Islet precursor cell (in vitro differentiated cells): Measurements from ENCODE around the gene KCNJ6.
"Not testable (repeated sequence)": the region's sequence is repeated elsewhere in the genome, so short reads cannot be mapped to it uniquely, and the experiment has no call there.

ENCODE experiments used
- DNase-seq: peaks from one replicate; pipeline ENCODE4 v3.0.0-alpha.2; 2018

Gene KCNJ6

DNA sequence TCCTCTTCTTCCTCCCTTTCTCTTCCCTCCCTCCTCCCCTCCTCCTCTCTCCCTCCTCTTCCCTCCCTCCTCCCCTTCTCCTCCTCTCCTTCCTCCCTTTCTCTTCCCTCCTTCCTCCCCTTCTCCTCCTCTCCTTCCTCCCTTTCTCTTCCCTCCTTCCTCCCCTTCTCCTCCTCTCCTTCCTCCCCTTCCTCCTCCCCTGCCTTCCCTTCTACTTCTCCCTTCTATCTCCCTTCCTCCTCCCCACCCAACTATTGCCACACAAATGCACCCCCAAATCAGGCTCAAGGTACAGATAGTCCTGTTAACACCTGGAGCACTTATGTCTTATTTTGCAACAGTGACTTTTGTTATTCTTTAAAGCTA is 203.7 kb downstream of the KCNJ6 start:
- not testable (repeated sequence) for DNase-seq

DNA sequence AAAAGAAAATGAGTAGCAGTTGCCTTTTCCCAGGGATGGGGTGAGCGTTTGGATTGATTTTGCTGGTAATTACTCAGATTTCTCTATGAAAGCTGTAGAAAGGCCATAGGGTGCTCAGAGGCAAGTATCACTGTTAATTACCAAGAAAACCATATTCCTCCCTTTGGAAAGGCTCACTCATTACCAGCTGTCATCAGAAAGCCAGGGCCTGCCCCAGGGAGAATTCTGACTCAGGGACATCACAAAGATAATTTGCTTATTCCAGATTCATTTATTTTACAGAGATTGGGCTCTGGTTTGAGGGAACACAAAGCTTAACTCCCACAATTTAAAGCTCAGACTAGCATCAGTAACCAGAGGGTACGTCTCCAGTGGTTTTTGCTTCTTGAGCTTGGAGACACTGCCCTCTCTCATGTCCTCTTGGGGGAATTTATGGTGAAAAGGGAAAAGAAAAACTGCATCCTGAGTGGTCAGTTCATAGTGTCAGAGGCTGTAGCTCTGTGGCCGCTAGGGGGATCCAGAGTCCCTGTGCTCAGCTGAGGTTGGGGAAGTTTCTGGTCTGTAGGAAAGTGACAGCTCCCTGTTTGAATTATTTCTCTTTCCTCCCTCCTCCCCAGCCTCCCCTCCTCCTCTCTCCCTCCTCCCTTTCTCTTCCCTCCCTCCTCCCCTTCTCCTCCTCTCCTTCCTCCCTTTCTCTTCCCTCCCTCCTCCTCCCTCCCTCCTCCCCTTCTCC is 204.3 kb downstream of the KCNJ6 start:
- peak; percentile 82 for DNase-seq

DNA sequence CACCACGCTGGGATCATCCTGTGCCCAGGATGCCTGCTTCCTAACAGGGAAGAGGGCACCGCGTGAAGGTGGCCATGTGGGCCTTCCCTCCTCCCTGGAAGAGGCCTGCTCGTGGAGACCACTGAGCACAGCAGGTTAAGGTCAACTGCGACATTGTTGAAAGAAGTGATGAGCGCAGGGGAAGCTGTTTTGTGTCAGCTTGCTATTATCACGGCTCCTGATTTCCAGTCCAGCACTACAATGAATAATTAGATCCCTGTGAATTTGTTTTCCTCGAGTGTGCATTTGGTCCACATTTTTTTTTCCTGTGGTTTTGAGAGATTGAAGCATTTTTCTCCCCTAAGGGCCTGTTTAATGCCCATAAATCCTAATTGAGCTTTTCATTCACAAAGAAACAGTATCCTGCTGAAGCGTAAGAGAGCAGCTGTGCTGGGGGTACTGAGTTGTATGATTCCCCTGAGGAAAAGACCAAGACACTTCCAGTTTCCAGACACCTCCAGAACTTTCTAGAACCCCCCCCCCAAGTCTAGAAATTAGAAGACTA is 204.9 kb downstream of the KCNJ6 start:
- no peak for DNase-seq

DNA sequence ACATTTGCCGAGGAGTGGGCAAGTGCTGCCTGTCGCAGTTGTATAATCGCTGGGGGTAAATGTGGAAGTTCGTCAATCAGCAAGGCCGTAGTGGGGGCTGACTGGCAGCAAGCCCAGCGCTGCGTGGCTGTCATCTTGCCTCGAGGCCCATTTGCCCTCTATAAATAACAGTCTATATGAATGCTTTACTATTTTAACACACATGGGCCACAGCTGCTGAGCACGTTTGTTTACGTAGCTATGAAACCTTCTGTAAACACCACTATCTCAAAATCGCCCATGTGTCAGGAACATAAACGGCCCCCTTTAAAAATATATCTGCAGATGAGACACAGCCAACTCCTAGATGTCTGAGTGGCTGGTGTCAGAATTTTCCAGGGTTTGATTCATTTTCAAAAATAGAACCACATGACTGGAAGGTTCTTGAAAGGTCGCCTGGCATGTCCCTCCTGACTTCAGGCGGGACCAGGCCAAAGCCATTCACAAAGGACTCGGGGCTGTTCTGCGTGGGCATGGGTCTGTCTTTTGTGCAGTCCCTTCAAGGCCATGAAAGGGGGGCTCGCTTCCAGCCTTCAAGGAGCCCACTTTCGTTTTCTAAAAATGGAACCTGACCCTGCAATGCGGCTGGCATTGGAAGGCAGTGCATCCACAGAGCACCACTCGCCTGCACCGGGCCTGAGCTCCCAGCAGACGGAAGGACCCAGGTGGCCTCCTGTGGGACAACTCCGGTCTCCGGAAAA is 205.5 kb downstream of the KCNJ6 start:
- no peak for DNase-seq

DNA sequence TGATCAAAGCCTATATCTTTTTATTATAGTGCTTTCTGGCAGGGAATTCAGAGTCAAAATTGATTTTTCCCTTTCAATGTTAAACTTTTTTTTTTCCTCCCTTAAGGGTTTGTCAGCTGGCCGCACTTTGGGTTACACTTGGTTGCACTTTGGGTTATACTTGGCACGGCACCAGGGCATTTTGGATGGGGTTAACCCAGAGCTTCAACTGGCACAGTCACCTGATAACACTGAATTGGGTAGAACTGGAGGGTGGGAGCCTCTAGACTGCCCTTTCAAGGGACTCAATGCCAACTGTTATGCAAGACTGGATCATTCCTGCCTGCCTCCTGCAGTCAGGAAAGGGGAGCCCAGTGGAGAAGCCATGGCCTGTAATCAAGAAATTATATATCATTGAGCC is 211.5 kb downstream of the KCNJ6 start:
- DNase-seq = no peak

DNA sequence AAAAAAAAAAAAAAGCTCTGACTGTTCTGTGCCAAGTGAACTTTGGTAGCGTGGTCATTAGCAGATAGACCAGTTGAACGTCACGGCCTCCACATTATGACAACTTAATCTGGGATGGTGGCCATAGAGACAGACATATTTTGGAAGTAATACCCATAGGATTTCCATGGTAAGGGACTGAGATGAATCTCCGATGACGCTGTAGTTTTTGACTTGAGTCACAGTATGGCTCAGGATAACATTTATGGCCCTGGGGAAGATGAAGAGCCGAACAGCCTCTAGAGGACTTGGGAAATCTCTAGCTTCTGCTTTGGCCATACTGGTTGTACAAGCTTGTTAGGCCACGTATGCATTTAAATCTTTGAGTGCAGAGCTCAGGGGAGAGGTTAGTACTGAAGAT is 214.0 kb downstream of the KCNJ6 start:
- DNase-seq = no peak

DNA sequence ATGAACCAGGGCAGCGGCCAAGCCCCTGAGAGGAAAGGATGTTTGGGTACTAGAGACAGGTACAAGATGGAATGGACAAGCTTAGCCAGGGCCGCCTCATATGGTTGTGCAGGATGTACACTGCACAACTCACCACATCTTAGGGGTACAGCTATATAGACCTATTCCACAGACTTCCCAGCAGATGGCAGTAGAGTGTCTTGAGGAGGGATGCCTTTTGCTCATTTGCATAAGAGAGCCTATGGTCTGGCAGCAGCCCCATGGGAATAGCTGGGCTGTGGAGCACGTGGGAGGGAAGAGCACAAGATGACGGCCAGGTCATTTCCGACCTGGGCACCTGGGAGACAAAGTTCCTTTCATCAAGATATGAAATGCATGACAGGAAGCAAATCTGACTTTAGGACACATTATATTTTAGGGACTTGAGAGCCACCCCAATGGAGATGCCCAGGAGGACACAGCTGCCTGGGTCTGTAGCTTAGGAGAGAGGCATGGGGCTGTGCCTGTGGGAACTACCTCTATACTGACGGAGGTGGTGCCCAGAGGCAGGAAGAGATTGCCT is 215.5 kb downstream of the KCNJ6 start:
- DNase-seq = peak; percentile 71

DNA sequence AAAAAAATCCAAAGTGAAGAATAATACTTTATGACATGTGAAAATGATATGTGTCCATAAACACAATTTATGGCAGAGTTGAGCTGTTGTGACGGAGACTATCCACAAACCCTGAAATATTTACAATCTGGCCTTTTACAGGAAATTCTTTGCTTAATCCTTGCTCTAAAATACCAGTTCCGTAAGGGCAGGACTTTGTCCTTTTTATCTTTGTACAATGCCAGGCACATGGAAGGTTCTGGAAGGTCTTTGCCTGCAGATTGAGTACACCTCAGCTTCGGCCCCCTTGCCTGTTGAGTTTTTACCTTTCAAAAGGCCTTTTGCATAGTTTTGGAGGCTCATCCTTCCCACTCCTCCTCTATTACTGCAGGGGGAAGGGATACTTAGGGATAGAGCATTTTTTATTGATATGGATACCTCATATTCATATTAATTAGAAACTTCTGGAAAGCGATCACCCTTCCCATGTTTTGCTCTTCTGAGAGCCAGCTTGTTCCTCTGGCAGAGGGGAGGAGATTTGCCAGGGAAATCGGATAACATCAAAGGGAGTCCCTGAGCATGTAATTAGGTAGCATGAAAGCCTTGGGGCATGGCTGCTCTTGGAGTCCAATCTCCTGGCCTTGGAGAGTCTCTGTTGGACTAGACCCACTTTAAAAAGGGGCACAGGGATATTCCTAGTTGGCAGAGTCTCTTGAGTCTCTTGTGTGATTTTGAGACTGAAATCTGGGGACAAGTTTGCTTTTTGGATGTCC is 217.1 kb downstream of the KCNJ6 start:
- no peak for DNase-seq

DNA sequence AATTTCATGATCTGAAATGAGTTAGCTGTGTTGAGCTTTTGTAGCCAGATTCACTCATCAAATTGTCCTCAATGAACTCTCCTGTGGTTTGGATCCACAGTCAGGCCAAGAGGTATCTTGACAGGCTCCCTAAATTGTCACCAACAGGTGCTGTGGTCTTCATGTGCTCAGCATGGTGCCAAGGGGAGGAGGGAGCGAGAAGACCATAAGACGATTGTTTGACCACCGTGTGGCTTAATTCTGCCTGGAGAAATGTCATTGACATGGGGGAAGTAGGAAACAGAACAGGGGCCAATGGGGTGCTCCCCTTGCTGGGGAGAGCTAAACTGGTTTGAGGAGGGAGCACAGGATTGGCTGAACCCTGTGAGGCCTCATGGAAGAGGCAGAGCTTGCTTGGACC is 219.3 kb downstream of the KCNJ6 start:
- DNase-seq = no peak

DNA sequence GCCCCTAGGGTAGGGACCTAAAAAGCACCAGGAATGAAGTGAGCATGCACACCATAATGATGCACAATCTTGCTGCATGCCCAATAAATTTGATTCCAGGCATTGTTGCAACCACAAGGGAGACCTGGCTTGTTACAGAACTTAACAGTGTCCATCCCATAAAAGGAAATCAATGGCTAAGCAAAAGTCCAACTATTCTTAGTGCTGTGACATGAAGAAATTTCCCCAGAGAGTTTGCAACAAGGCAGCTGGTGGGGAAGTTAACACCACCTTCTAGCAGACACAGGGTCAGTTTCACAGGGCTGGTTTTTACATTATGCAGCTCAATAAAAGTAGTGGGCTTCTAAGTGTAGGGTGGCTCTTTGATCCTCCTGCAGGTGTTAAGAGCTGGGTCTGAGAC is 221.1 kb downstream of the KCNJ6 start:
- no peak for DNase-seq

DNA sequence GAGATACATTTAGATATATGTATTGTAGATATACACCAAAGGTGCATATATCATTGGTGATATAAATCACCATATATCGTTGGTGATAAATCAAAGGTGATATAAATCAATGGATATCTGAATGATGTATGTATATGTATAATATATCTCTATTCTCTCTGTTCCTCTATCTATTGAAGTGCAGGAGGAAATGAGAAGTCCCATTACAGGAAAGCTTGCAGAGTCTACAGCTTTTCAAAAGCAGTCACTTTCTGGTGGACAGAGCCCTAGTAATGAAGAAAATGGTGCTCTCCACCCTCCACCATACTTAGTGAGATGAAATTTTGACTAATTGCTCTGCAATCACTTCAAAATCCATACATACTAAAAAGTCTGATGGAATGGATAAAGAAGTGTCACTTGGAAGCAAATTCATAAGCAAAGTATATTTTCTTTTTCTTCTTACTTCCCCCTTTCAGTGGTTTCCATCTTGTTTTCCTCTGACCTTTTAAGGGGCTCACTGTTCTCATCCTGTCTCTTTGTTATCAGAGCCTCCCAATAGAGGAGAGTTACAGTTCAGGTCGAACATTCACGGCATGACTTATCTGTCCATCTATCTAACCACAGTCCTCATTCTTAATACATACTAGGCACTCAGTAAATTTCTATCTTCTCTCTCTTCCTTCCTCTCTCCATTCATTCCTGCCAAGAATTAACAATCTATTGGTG is 227.2 kb downstream of the KCNJ6 start:
- DNase-seq = no peak

DNA sequence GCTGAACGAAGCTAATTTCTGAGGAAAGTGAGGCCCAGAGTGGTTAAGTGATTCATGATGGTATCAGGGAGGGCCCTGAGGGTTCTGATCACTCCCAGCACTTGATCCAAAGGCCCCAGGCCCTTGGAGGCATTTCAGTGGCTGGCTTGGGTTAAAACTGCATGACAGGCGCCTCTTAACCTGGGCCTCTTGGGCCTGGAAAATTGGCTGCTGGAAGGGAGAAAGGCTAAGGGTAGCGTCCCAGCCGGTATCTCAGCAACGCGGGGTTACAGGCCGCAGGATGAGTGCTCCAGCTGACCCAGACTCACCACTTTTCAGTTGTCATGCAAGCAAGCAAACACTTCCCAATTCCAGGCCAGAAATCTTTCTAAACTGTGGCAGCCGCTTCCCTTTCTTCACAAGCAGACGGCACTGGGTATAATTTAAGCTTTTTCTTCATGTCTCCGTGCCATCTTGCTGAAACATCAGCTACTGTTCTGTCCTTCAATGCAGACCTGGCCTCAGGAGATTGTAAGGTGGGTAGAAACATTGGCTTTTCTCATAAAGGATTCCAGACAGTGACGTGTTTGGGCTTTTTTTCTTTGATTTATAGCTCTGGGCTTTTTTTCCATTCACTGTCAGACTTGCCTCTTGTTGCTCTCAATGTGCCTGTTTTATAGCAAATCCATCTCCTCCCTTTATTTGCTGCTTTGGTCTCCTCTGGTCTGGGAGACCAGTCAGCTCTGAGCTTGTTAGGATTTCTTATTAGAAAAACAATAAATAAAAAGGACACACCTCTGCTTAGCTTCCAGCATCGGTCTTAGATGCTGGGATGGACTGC is 229.1 kb downstream of the KCNJ6 start:
- DNase-seq = peak; percentile 88

DNA sequence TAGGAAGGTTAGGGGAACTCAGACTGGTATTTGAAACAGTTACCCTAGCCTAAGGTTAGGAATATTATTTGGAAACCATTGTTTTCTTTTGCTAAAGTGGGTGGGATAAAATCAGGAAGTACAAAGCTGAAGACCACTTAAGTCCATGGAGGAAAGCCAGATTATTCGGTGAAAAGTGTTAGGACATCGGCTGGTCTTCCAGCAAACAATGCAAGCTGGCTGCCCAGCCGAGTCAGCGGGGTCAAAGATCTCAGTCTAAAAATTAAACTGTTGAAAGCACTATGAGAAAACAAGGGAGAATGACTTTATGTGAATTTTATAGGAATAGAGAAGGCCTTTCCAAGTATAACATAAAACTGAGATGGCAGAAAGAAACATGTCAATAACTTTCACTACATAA is 231.7 kb downstream of the KCNJ6 start:
- no peak for DNase-seq

DNA sequence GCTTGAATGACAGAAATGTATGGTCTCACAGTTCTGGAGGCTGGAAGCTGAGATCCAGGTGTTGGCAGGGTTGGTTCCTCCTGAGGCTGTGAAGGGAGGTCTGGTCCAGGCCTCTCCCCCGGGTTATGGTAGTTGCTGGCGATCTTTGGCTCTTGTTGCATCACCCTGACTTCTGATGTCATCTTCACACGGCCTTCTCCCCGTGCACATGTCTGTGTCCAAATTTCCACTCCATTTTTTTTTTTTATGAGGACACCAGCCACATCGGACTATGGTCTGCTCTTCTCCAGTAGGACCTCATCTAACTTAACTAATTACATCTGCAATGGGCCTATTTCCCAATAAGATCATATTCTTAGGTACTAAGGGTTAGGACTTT is 232.2 kb downstream of the KCNJ6 start:
- DNase-seq = no peak

DNA sequence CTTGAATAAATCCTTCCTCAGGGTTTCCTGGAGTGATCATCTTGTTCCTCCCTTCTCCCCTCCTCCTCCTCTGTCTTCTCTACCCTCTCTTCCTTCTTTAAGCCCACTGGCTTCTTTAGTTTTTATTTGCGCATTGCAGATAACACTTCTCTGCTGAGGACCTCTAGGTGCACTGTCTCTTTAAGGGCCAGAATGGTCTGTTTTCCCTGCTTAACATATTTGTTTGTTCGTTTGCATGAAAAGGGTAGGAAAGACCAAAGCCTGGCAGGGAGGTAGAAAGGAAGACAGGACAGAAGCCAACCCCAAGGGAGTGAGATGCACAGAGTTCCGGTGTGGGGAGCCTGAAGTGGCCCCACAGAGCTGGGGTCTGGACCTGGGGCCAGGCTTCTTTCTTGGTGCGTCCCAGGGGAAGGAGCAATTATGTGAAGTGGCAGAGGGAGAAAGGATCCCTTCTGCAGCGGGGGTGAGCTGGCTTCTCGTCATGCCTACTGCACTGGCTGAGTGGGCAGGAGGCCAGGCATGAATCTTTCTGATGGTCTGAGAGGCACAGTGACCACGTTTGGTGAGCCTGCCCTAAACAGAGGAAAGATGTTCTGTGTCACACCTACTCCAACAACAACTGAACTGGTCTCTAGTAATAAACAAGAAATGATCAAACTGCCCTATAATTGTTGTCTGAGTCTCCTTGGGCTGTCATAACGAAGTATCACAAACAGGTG is 232.7 kb downstream of the KCNJ6 start:
- DNase-seq = no peak

DNA sequence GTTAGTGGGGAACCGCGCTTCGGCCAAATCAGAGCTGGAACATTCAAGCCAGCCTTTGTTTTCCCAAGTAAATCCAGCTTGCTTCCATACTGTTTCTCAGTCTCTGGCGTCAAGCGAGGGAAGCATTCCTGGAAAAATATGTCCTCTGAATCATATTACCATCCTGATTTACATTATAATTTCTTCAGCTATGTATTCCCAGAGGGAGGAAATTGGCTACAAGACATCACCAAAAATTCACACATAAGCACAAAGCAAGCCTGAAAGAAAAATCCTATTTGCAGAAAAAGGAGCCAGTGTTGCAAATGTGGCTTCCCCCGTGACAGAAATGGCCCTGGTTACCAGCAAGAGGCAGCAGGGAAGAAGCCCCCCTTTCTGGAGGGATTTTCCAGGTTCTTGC is 233.3 kb downstream of the KCNJ6 start:
- no peak for DNase-seq

DNA sequence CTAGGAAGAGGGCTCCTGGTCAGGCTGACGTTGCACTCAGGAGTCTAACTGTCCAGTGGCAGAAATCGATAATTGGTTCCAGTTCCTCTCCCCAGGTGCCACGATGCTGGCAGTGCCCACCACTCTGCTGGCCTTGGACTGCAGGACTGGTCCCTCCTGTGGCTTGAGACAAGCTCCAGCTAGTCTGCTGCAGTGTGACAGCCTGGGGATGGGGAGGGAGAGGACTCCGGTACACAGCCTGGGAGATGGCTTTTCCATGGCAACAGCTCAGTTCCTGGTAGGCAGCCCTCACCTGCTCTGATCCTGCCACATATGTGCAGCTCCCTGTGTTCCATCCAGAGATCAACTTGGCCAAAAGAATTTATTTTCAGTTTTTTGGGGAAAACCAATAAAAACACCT is 239.3 kb downstream of the KCNJ6 start:
- DNase-seq = no peak

DNA sequence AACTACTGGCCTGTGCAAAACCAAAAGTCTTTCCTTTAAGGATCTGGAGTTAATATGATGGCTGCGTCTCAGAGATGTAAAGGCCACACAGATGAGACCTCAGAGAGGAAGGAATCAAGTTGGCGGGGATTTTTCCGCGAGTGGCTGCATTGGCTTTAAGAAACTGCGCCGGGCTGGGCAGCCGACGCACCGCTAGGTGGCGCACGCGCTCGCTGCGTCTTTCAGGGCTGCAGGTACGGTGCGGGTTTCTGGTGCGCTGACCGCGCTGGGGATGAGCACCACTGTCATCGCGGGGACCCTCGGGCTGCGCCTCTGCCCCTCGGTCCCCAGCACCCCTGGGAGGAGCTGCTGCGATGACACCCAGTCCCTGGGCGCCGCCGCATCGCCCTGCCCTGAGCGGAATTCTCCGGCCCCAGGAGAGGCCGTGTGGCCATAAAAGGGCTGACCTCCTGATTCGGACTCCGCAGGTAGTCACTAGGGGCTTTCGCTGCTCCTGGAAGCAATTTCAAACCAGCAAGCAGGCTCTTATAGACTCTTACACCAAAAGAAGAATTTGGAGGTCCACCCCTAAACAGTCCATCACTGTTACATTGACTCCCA is 241.0 kb downstream of the KCNJ6 start:
- DNase-seq = peak; percentile 80

DNA sequence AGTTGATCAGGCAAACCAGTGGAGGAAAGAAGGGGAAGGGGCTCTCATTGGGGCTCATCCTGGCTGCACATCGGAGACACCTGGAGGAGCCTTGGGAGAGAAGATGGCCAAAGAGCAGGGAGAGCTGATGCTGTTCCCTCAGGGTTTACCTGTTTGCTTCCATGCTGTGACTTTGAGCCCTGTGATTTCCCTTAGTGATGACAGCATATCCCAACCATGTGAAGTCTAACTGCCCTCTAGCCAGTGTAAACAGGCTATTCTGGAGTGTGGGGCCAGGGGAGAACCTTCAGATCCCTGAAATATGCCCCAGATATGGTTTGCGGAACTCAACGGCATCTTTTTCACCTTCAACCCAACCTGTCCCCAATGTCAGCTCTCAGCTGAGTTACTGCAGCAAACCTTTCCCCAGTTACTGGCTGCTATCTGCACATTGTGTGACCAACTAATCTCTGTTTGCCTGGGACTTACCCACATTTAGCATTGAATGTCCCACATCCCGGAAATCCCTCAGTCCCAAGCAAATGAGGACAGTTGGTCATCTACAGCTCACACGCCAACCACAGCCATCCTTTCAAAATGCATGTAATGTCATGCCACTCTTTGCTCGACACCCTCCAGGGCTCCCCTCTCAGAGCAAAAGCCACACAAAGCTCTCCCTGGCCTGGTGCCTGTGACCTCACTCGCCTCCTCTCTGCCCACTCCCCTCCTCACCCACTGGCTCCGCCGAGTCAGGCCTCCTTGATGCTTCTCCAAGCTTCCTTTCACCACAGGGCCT is 242.3 kb downstream of the KCNJ6 start:
- no peak for DNase-seq

DNA sequence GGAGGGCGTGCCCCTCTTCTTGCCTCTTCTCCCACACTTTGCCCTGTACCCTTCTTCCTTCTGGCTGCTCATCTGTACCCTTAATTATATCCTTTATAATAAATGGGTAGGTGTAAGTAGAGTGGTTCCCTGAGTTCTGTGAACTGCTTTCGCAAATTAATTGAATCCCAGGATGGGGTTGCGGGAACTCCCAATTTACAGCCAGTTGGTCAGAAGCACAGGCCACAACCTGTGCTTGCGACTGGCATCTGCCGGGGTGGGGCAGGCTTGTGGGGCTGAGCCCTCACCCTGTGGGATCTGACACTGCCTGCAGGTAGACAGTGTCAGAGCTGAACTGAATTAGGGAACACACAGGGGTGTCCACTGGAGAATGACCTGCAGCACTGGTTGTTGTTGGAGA is 244.9 kb downstream of the KCNJ6 start:
- no peak for DNase-seq
